ENCODE measurements around the gene CHRNE. TPM values are rescaled to one million over a fixed set of nuclear protein-coding genes. Genes with fewer than 3 reads are reported as not detected.
A peak's percentile ranks its signal among the peaks of the same experiment; 100 is the strongest.

CHRNE gene
- total and polyA plus RNA-seq, 2 of the 13 experiments (the other 11 are each of a cell fraction or from before 2014, with no cell fraction given), result 0.53 to 0.59 TPM

DNA sequence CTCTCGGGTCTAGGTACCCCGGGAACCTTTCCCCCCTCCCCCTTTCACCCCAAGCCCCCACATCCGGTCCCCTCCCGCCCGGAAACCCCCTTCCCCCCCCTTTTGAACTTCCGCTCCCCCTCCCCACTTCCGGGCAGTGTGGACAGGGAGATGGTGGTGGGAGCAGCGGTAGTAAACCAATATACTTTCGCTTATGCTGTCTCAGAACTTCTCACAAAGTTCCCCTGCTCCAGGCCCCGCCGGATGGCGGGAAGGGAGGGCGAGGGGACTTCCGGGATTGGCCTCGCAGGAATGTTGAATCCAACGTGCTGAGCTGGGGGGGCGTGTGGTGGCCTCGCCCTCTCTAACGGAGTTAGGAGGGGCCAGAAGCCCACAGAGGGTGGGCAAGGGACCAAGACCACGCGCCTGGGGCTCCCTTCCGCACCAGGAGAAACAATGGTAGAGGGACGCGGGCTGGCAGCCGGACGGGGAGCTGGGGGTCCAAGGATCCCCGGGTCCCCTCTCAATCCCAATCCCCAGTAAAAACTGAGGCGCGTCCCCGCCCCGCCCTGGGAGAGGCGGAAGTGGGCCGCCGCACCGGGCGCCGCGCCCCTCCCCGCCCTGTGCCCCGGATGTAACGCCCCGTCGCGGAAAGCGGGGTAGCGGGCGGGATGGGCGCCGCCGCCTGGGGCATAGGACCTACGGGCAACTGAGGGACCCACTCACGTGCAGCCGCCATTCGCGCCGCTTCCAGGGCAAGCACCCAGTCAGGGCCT, 44.7 kb upstream of the CHRNE start (continued):
- TF ChIP-seq, protein P1, sequence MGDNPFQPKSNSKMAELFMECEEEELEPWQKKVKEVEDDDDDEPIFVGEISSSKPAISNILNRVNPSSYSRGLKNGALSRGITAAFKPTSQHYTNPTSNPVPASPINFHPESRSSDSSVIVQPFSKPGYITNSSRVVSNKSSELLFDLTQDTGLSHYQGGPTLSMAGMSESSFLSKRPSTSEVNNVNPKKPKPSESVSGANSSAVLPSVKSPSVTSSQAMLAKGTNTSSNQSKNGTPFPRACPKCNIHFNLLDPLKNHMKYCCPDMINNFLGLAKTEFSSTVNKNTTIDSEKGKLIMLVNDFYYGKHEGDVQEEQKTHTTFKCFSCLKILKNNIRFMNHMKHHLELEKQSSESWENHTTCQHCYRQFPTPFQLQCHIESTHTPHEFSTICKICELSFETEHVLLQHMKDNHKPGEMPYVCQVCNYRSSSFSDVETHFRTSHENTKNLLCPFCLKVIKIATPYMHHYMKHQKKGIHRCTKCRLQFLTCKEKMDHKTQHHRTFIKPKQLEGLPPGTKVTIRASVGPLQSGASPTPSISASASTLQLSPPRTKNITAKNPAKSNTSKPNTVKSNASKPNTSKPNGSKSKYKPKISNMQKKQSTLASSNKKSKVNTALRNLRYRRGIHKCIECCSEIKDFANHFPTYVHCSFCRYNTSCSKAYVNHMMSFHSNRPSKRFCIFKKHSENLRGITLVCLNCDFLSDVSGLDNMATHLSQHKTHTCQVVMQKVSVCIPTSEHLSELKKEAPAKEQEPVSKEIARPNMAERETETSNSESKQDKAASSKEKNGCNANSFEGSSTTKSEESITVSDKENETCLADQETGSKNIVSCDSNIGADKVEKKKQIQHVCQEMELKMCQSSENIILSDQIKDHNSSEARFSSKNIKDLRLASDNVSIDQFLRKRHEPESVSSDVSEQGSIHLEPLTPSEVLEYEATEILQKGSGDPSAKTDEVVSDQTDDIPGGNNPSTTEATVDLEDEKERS (CRISPR knock-in tag; IDR thresholded peaks at IDR 0.05), result no peak
- TF ChIP-seq, protein P2, sequence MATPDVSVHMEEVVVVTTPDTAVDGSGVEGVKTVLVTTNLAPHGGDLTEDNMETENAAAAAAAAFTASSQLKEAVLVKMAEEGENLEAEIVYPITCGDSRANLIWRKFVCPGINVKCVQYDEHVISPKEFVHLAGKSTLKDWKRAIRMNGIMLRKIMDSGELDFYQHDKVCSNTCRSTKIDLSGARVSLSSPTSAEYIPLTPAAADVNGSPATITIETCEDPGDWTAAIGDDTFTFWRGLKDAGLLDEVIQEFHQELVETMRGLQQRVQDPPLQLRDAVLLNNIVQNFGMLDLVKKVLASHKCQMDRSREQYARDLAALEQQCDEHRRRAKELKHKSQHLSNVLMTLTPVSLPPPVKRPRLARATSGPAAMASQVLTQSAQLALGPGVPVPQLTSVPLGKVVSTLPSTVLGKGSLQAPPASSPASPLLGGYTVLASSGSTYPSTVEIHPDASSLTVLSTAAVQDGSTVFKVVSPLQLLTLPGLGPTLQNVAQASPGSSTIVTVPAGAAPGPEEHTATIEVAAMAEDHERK (CRISPR knock-in tag; IDR thresholded peaks at IDR 0.05; ENCODE audit: low read depth), result no peak
- TF ChIP-seq ZNF619 (CRISPR knock-in tag; IDR thresholded peaks at IDR 0.05) (peak; percentile 41; the same call in 1 of the 2 replicates), SRSF4 (IDR thresholded peaks at IDR 0.05; ENCODE audit: low read depth, low read length, poor library complexity, severe bottlenecking) (no peak), RFX3 (CRISPR knock-in tag; IDR thresholded peaks at IDR 0.05) (no peak), ZNF224 (CRISPR knock-in tag; IDR thresholded peaks at IDR 0.05) (0 out of 2 replicates have a peak, but pooled peaks have one; percentile 20), AKAP8 (CRISPR knock-in tag; IDR thresholded peaks at IDR 0.05) (0 out of 2 replicates have a peak, but pooled peaks have one; percentile 51), ZNF569 (CRISPR knock-in tag; IDR thresholded peaks at IDR 0.05; ENCODE audit: borderline replicate concordance) (no peak), ZNF841 (CRISPR knock-in tag; IDR thresholded peaks at IDR 0.05; ENCODE audit: borderline replicate concordance) (no peak), RBM39 (IDR thresholded peaks at IDR 0.05; ENCODE audit: low read depth, low read length, poor library complexity, severe bottlenecking) (peak; percentile 70), ASH2L (IDR thresholded peaks at IDR 0.05; ENCODE audit: insufficient read length, low read depth, low read length) (peak; percentile 2), ZNF468 (CRISPR knock-in tag; IDR thresholded peaks at IDR 0.05) (no peak), HNF4G (IDR thresholded peaks at IDR 0.05; ENCODE audit: borderline replicate concordance, low read depth, low read length) (no peak), HNF4G (CRISPR knock-in tag; IDR thresholded peaks at IDR 0.05; ENCODE audit: borderline replicate concordance, low read depth) (no peak)
- TF ChIP-seq, protein P3, sequence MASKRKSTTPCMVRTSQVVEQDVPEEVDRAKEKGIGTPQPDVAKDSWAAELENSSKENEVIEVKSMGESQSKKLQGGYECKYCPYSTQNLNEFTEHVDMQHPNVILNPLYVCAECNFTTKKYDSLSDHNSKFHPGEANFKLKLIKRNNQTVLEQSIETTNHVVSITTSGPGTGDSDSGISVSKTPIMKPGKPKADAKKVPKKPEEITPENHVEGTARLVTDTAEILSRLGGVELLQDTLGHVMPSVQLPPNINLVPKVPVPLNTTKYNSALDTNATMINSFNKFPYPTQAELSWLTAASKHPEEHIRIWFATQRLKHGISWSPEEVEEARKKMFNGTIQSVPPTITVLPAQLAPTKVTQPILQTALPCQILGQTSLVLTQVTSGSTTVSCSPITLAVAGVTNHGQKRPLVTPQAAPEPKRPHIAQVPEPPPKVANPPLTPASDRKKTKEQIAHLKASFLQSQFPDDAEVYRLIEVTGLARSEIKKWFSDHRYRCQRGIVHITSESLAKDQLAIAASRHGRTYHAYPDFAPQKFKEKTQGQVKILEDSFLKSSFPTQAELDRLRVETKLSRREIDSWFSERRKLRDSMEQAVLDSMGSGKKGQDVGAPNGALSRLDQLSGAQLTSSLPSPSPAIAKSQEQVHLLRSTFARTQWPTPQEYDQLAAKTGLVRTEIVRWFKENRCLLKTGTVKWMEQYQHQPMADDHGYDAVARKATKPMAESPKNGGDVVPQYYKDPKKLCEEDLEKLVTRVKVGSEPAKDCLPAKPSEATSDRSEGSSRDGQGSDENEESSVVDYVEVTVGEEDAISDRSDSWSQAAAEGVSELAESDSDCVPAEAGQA (IDR thresholded peaks at IDR 0.05; ENCODE audit: low read depth), result no peak
- TF ChIP-seq, protein P3 (CRISPR knock-in tag; IDR thresholded peaks at IDR 0.05; ENCODE audit: borderline replicate concordance), result peak; percentile 28; the same call in 1 of the 2 replicates
- TF ChIP-seq, protein P4, sequence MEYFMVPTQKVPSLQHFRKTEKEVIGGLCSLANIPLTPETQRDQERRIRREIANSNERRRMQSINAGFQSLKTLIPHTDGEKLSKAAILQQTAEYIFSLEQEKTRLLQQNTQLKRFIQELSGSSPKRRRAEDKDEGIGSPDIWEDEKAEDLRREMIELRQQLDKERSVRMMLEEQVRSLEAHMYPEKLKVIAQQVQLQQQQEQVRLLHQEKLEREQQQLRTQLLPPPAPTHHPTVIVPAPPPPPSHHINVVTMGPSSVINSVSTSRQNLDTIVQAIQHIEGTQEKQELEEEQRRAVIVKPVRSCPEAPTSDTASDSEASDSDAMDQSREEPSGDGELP (IDR thresholded peaks at IDR 0.05; ENCODE audit: borderline replicate concordance, low read depth), result no peak
